ENCODE results near the gene CRABP2. TPM values are rescaled to one million over a fixed set of nuclear protein-coding genes. Genes with fewer than 3 reads are reported as not detected.

Gene CRABP2
- total RNA-seq, 2 experiments from 2014 or later: 0.78 to 0.90 TPM

DNA sequence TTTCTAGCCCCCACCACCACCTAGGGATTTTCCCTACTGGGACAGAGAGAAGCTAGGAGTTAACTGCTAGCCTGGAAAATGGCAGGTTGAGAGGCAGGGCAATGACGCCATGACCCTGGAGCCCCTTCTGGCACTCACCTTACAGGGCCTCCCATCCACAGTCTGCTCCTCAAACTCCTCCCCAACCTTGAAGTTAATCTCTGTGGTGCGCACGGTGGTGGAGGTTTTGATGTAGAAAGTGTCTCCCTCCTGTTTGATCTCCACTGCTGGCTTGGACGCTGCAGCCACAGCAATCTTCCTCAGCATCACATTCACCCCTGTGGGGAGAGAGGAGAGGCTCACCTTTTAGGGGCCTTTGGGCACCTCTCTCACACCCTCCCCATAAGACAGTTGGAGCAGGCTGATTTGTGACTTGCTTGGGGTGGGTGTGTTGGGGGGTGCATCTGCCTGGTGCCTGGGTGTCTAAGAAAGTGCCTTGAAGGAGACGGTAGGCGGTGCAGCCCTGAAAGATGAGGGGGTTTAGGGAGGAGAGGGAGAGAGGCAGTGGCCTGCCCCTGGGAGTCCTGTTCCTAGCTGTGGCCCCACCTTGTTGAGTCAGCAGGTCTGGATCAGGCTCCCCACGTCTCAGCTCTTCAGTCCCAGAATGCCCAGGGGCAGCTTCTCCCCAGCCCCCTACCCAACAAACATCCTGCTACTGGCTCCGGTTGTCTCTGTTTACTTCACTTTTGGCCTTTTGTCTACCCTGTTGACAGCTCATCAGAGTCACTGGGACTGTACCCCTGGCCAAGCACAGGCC, 4.4 kb downstream of the CRABP2 start:
- Mint-ChIP-seq H3K4me1 (ENCODE audit: low read depth) (peaks cover 19% of the 10 kb centered on the region), H3K27me3 (peaks cover 31% of the 10 kb centered on the region), H3K9me3 (no peaks in the 10 kb centered on the region), H3K27ac (no peak overlapping the region), H3K4me3 (no peak overlapping the region), H3K36me3 (ENCODE audit: low read depth) (no peaks in the 10 kb centered on the region)
- intact Hi-C loops (cut with micrococcal nuclease): no loop called here
- ATAC-seq (peak; percentile 25), DNase-seq (no peak)
- CTCF ChIA-PET: interaction anchor here (0.7 to 13.0 kb wide), 6 partner anchors 9 to 92 kb away, joined by 3 to 271 read pairs (median 6); partner anchors contain the start of genes ISG20L2, METTL25B and NES
- TF ChIP-seq, protein P1, sequence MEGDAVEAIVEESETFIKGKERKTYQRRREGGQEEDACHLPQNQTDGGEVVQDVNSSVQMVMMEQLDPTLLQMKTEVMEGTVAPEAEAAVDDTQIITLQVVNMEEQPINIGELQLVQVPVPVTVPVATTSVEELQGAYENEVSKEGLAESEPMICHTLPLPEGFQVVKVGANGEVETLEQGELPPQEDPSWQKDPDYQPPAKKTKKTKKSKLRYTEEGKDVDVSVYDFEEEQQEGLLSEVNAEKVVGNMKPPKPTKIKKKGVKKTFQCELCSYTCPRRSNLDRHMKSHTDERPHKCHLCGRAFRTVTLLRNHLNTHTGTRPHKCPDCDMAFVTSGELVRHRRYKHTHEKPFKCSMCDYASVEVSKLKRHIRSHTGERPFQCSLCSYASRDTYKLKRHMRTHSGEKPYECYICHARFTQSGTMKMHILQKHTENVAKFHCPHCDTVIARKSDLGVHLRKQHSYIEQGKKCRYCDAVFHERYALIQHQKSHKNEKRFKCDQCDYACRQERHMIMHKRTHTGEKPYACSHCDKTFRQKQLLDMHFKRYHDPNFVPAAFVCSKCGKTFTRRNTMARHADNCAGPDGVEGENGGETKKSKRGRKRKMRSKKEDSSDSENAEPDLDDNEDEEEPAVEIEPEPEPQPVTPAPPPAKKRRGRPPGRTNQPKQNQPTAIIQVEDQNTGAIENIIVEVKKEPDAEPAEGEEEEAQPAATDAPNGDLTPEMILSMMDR (IDR thresholded peaks at IDR 0.05): no peak
- POLR2A ChIA-PET: interaction anchor here (2.1 kb wide), 1 partner anchor 11 kb away, joined by 8 read pairs; no protein-coding TSS in a partner anchor

DNA sequence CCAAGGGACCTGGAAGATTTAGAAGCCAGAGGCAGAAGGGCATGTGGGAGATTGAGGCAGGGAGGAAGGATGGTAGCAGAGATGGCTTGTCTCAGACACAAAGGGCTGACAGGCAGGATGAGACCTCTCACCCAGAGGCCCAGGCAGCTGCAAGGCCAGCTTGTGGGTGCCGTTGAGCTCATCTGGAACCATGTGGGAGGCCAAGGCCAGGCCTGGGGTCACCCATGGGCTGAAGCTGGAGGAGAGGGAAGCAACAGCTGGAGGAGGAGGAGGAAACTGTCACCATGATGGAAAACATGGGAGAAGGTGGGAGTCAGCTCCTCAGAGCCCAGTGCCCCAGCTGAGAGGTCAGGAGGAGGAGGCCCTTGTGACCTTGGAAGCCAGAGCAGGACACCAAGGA, 6.4 kb downstream of the CRABP2 start:
- no peak for DNase-seq
- intact Hi-C loops (cut with micrococcal nuclease): no loop called here
- TF ChIP-seq, protein P1 (IDR thresholded peaks at IDR 0.05): no peak
- ChIA-PET CTCF (interaction anchor here (1.0 to 13.0 kb wide), 3 partner anchors 7 to 72 kb away, joined by 4 to 271 read pairs (median 9); no protein-coding TSS in a partner anchor), POLR2A (interaction anchor here (0.9 kb wide), 1 partner anchor 21 kb away, joined by 3 read pairs; no protein-coding TSS in a partner anchor)
- Mint-ChIP-seq H3K4me1 (ENCODE audit: low read depth) (peaks cover 5% of the 10 kb centered on the region), H3K27me3 (peaks cover 26% of the 10 kb centered on the region), H3K36me3 (ENCODE audit: low read depth) (no peaks in the 10 kb centered on the region), H3K4me3 (no peak overlapping the region), H3K9me3 (no peaks in the 10 kb centered on the region), H3K27ac (no peak overlapping the region)
- no peak for ATAC-seq

DNA sequence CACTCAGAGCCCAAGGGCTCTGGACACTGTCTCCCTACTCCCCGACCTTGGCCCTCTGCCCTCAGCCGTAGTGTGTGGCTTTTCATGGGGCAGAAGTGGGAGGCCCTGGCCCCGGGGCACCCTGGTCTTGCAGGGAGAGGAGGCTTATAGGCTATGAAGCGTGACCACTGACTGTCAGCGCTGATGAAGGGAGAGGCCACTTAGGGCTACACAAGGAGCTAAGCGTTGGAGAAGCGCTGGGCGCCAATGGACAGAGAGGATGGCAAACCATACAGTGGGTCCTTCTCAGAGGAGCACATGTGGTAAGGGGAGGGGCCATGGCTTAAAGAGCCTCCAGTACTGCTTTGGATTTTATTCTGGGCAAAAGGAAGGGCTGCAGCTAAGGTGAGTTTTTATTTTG, 7.9 kb downstream of the CRABP2 start:
- DNase-seq (no peak), ATAC-seq (no peak)
- Mint-ChIP-seq H3K4me3 (no peak overlapping the region), H3K9me3 (no peaks in the 10 kb centered on the region), H3K27me3 (peaks cover 32% of the 10 kb centered on the region), H3K36me3 (ENCODE audit: low read depth) (no peaks in the 10 kb centered on the region), H3K27ac (no peak overlapping the region), H3K4me1 (ENCODE audit: low read depth) (peaks cover 13% of the 10 kb centered on the region)
- CTCF ChIA-PET: interaction anchor here (0.7 to 13.0 kb wide), 3 partner anchors 6 to 29 kb away, joined by 3 to 271 read pairs (median 5); no protein-coding TSS in a partner anchor
- TF ChIP-seq, protein P1 (IDR thresholded peaks at IDR 0.05): no peak
- intact Hi-C loops (cut with micrococcal nuclease): no loop called here
- POLR2A ChIA-PET: interaction anchor here (0.9 kb wide), 1 partner anchor 24 kb away, joined by 5 read pairs; no protein-coding TSS in a partner anchor

DNA sequence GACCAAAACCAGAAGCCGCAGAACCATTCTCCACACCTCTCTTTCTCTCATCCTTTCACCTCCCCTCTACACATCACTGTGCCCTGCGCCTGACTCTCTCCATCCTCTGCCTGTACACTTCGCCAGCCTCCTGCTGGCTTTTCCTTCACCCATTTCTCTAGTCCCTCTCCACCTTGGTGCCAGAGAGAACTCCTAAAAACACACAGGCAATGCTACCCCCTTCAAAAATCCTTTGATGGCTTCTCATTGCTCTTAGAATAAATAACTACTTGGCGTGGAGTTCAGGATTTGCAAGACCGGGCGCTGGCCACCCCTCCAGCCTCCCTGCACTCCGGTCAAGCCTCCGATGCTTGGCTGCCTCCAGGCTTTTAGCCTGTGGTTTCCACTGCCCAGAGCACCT, 8.6 kb downstream of the CRABP2 start:
- TF ChIP-seq, protein P1 (IDR thresholded peaks at IDR 0.05): no peak
- Mint-ChIP-seq H3K27ac (no peak overlapping the region), H3K27me3 (peaks cover 39% of the 10 kb centered on the region), H3K4me3 (no peak overlapping the region), H3K4me1 (ENCODE audit: low read depth) (peaks cover 19% of the 10 kb centered on the region), H3K9me3 (no peaks in the 10 kb centered on the region), H3K36me3 (ENCODE audit: low read depth) (no peaks in the 10 kb centered on the region)
- intact Hi-C loops (cut with micrococcal nuclease): no loop called here
- ATAC-seq: no peak
- DNase-seq: no peak
- ChIA-PET POLR2A (interaction anchor here (0.6 to 0.9 kb wide), 2 partner anchors 11 to 25 kb away, joined by 3 to 5 read pairs; no protein-coding TSS in a partner anchor), CTCF (interaction anchor here (1.1 to 13.3 kb wide), 2 partner anchors 10 to 30 kb away, joined by 4 to 396 read pairs; partner anchors contain the start of genes ISG20L2 and METTL25B)

DNA sequence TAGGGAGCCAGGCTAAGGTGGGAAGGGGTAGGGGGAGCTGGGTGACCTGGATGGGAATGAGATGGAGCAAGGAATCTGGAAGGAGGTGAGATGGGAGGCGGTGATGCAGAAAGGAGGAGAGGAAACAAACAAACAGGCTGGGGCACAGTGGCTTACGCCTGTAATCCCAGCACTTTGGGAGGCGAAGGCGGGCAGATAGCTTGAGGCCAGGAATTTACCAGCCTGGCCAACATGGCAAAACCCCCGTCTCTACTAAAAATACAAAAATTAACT, 10.8 kb downstream of the CRABP2 start:
- Mint-ChIP-seq H3K36me3 (ENCODE audit: low read depth) (no peaks in the 10 kb centered on the region), H3K27me3 (peaks cover 52% of the 10 kb centered on the region), H3K4me3 (no peak overlapping the region), H3K4me1 (ENCODE audit: low read depth) (peaks cover 18% of the 10 kb centered on the region), H3K9me3 (no peaks in the 10 kb centered on the region), H3K27ac (no peak overlapping the region)
- ChIA-PET CTCF (interaction anchor here (0.8 to 13.3 kb wide), 5 partner anchors 9 to 70 kb away, joined by 3 to 396 read pairs (median 5); partner anchors contain the start of genes CRABP2, ISG20L2 and METTL25B), POLR2A (interaction anchor here (0.7 kb wide), 1 partner anchor 10 kb away, joined by 7 read pairs; no protein-coding TSS in a partner anchor)
- intact Hi-C loops (cut with micrococcal nuclease): no loop called here
- DNase-seq: no peak
- ATAC-seq: no peak
- TF ChIP-seq, protein P1 (IDR thresholded peaks at IDR 0.05): no peak
